ENCODE results near the gene ARHGAP20.
A peak's percentile ranks its signal among the peaks of the same experiment; 100 is the strongest.
"Not testable (repeated sequence)": the region's sequence is repeated elsewhere in the genome, so short reads cannot be mapped to it uniquely, and the experiment has no call there.

Gene ARHGAP20

GRCh38 chr11:110712659-110713448 lies 617 bp upstream of the ARHGAP20 start:
- peak; percentile 23 for DNase-seq

GRCh38 chr11:110711448-110711775 lies 825 bp downstream of the ARHGAP20 start:
- no peak for DNase-seq

- DNase-seq: peak; percentile 4
Observed at GRCh38 chr11:110710628-110711381, 1.4 kb downstream of the ARHGAP20 start.

DNA sequence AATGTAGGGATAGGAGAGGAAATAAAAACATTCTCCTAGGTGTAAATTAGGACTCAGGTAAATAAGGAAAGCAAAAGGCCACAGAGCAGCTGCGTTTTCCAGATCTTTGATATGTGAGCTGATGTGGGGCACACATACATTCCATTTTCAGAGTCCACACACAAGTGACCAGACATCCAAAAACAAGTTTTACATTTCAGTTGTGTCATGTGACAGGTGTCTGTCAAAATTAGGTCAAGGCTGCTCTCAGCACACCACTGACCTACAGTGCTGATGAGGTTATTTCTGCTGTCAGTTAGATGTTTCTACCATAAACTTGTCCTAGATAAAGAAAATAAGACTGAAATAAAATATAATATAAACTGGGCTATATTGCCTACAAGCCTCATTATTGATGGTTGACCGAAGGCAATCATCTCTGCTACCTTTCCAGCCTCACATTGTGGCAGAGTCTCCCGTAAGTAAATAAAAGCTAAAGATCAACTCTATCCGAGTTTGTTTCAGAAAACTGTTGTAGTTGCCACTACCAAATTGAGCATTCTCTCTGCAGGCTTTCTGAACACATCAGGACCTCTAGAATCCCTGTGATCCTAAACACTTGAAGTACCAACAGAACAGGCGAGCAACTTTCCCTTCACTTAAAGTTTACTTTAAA lies 7.9 kb downstream of the ARHGAP20 start:
- DNase-seq: no peak

- peak; percentile 7 for DNase-seq
Observed at GRCh38 chr11:110691926-110692325, 20.3 kb downstream of the ARHGAP20 start.

GRCh38 chr11:110689306-110689705 lies 22.9 kb downstream of the ARHGAP20 start:
- no peak for DNase-seq

- peak; percentile 51 for DNase-seq
Observed at GRCh38 chr11:110679323-110679975, 32.8 kb downstream of the ARHGAP20 start.

DNA sequence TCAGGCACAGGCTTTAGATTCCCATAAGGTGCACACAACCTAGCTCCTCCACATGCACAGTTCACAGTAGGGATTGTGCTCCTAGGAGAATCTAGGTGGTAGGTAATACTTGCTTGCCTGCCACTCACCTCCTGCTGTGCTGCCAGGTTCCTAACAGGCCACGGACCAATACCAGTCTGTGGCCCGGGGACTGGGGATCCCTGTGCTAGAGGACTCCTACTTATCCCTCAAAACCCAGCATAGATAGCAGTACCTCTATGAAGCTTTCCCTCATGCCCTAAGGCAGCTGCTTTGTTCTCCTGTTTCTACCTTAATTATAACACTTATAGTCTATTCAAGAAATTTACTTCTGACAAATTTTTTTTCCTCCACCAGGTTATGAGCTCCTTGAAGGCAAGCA lies 36.7 kb downstream of the ARHGAP20 start:
- DNase-seq: no peak

DNA sequence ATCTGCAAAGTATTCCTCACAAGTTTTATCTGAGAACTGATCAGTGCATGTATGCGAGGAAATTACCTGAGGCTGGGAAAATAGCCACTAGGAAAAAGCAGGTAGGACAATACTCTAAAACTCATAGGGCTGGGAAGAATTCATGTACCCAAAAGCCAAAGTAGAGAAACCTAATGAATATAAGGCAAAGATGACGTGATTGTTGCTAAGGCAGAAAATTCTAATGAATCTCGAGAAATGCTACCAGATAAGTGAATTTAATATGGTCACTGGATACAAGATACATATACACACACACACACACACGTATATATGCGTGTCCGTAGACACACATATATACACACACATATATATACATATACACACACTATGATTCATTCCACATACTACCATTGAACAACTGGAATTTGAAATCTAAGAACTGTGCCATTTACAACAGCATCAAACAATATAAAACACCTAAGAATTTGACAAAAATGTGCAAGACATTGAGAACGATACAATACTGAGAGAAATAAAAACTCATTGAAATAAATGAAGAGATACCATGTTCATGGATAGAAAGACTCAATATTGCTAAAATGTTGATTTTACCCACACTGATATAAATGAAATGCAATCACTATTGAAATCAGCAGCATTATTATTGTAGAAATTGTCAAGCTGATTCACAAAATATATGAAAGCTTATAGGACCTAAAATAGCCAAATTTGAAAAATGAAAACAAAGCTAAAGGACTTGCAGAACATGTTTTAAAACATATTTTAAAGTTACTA lies 46.4 kb downstream of the ARHGAP20 start:
- no peak for DNase-seq

DNA sequence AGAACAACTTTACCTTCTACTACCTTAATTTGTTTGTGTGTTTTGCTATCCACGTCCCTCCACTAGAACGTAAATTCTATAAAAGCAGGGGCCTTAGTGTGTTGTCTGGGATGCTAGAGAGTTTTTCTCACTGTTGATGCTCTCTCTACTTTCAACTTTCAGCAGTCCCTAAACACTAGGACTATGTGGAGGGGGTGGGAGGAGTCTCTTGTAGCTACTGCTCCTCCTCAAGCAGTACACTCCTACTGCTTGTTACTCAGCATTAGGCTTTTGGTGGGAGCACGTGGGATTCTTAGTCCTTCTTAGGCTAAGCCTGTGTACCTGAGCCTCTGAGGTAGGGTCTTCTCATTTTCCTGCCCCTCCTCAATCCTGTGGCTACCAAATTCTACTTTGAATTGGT lies 56.3 kb downstream of the ARHGAP20 start:
- DNase-seq: no peak

GRCh38 chr11:110654456-110654855 lies 57.8 kb downstream of the ARHGAP20 start:
- peak; percentile 31 for DNase-seq

DNA sequence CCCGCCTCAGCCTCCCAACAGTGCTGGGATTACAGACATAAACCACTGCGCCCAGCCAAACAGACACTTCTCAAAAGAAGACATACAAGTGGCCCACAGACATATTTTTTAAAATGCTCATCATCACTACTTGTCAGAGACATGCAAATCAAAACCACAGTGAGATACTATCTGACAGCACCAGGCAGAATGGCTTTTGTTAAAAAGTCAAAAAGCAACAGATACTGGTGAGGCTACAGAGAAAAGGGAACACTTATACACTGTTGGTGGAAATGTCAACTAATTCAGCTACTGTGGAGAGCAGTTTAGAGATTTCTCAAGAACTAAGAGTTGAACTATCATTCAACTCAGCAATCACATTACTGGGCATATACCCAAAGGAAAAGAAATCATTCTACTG lies 67.0 kb downstream of the ARHGAP20 start:
- no peak for DNase-seq

GRCh38 chr11:110634370-110634769 lies 77.9 kb downstream of the ARHGAP20 start:
- no peak for DNase-seq

- DNase-seq: no peak
Observed at GRCh38 chr11:110631551-110631950, 80.7 kb downstream of the ARHGAP20 start.

DNA sequence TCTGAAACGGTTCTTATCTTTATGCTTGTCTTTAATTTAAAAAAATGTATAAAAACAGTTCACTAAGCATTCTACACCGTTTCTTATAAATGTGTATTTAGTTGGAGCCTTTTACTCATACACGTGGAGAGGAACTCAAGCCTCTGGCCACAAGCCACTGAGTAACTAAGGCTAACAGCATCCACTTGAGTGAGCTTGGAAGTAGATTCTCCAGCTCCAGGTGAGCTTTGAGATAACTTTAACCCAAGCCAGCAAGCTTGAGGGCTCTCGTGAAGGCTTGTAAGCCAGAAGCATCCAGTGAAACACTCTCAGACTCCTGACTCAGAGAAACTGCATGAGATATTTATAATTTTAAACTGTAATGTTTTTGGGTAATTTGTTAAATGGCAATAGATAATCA lies 82.6 kb downstream of the ARHGAP20 start:
- no peak for DNase-seq

DNA sequence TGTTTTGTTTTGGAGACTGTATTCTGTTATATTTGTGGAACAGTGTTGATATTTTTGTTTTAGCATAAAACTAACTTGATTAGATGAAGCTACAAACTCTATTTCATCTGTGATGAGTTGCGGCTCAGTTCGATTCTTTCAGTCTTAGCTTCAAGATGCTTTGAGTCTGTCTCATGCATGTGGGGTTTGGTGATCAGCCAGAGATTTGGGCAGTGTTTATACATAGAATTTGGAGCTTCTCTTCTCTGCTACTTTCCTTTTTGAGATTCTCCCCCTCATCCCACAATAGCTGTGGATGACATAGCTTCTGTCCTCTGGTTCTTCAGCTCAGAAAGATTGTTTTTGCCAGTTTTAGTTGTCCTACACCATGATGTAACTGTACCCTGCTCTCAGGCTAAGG lies 90.4 kb downstream of the ARHGAP20 start:
- no peak for DNase-seq

GRCh38 chr11:110619366-110619765 lies 92.9 kb downstream of the ARHGAP20 start:
- DNase-seq: not testable (repeated sequence)

DNA sequence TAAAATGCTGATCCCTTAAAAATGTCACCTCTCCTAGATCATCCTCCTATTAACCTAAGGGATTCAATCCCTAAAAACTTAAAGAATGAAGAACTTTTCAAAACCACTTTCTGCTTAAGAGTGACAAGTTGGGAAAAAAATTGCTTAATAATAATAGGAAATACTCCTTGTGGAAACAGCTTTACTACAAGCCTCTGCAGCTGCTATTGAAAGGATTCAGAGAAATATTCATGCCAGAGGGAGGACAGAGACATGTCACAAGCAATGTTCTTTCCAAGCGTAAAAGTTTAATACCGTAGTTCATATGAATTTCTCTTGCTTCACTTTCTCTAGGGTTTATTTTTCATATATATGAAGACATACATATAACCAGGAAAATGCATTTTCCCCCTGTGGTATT lies 98.2 kb downstream of the ARHGAP20 start:
- DNase-seq: no peak

- DNase-seq: no peak
Observed at GRCh38 chr11:110613197-110613918, 98.9 kb downstream of the ARHGAP20 start.

DNA sequence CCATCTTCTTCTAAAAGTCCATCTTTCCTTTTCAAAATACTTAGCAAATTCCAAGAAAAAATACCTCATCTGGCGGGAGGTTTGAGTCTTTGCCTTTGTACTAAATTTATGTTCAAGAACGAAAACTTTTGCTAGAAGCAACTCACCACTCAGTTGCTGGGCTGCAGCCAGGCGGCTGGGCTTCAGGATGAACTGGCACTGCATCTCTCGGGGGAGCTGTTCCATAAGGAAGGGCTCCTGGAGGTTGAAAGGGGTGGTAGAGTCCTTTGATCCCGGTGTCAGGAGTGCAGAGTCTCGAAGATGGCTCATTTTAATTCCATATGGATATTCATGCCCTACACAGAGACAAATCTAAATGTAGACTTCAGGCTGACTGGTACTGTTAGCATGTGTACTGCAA lies 105.8 kb downstream of the ARHGAP20 start:
- no peak for DNase-seq

GRCh38 chr11:110601936-110602335 lies 110.3 kb downstream of the ARHGAP20 start:
- no peak for DNase-seq

GRCh38 chr11:110600322-110600721 lies 111.9 kb downstream of the ARHGAP20 start:
- no peak for DNase-seq
